Mesodermal cell (in vitro differentiated cells): ENCODE measurements around the gene RNASEL.
A peak's percentile ranks its signal among the peaks of the same experiment; 100 is the strongest.

Source experiments
- H3K27ac ChIP-seq: 2 replicates; pipeline ENCODE4 v1.7.0; 2013; ENCODE audit warnings: mild to moderate bottlenecking, low read depth, low read length, moderate library complexity; ENCODE audit not compliant: severe bottlenecking
- H3K36me3 ChIP-seq: 2 replicates; pipeline ENCODE4 v1.7.1; 2013; ENCODE audit warnings: mild to moderate bottlenecking, low read length, moderate library complexity; ENCODE audit not compliant: control insufficient read depth, insufficient read depth
- H3K4me1 ChIP-seq: one replicate; pipeline ENCODE4 v1.7.1; 2013; ENCODE audit warnings: mild to moderate bottlenecking, low read length; ENCODE audit not compliant: insufficient read depth, control insufficient read depth, poor library complexity, severe bottlenecking
- H3K4me3 ChIP-seq: 2 replicates; pipeline ENCODE4 v1.7.0; 2013; ENCODE audit warnings: low read length, control low read depth, mild to moderate bottlenecking; ENCODE audit not compliant: insufficient read depth, poor library complexity, severe bottlenecking; ENCODE audit errors: extremely low read depth
- H3K9me3 ChIP-seq: 2 replicates; pipeline ENCODE4 v1.7.1; 2013; ENCODE audit warnings: mild to moderate bottlenecking, low read length, moderate library complexity; ENCODE audit not compliant: control insufficient read depth
- WGBS, 2 experiments: methylation state at CpG; one replicate each; pipeline ENCODE4 v1.1.5; 2013; ENCODE audit warnings: missing lambda C conversion rate in 2 of 2; ENCODE audit not compliant: insufficient coverage in 2 of 2; 5-methylcytosine and 5-hydroxymethylcytosine counted together

RNASEL gene

DNA sequence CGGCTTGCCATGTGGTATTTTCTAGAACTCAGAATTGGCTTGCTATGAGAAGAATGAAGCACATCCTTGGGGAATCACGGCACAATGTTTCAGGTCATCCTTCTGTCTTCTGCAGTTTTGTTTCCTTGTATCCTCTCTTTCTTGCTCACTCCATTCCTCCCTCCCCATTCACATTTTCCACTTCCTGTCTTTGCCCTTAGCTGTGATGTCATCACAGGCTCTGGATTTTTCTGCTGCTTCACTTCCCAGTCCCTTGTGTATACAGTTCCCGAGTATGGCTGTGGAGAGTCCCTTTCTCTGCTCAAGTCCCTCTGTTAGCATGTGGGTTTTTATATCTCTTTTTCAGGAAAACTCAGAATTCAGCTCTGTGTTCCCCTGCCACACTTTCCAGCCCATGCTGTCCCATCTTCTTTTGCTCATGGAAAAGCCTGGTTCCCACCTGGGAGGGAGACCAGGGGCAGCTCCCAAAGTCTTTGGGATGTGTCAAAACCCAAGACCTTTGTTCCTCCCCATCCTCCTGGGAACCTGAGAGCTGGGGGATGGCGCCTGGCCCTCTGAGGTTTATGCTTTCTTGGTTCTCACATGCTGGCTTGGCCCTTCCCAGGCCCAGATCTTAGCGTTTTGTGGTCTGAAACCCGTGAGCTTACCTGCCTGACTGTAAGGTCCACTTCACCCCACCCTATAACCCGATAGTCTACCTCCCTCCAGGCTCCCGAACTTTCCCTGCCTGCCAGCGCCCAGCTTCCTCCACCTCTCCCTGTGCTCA is 20.0 kb upstream of the RNASEL start:
- Histone ChIP-seq H3K9me3 (no peaks in the 10 kb centered on the region), H3K4me3 (no peak overlapping the region), H3K36me3 (no peaks in the 10 kb centered on the region), H3K27ac (peak overlapping the region; percentile 34), H3K4me1 (peaks cover 15% of the 10 kb centered on the region)
- 90 to 94% methylated on average over 8 to 9 of the region's 9 CpGs for WGBS, 2 experiments

DNA sequence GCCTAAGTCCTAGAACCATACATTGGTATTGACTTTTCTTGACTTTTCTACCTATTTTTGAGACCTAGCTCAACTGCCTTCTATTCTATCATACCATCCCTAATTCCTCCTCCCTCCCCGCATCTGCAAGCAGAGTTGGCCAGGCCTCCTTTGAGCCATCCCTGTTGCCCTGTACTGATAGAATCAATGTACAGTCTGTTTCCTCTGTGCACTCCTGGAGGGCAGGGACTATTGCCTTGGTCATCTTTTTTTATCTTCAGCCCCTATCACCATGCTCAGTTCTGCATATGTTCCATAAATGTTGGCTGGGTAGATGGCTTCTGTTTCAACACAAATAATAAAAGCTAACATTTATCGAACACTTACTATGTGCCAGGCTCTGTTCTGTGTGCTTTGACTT is 19.2 kb upstream of the RNASEL start:
- no peaks in the 10 kb centered on the region for H3K9me3 ChIP-seq
- H3K36me3 ChIP-seq, result no peaks in the 10 kb centered on the region
- H3K4me3 ChIP-seq, result no peak overlapping the region
- H3K27ac ChIP-seq, result no peak overlapping the region
- peaks cover 15% of the 10 kb centered on the region for H3K4me1 ChIP-seq
- WGBS, 2 experiments, result no CpG with 5 or more reads among the region's 2 CpGs

GRCh38 chr1:182607566-182607965 is 18.5 kb upstream of the RNASEL start:
- WGBS, 2 experiments, result 57 to 80% methylated on average over 1 of the region's 1 CpG
- Histone ChIP-seq H3K36me3 (no peaks in the 10 kb centered on the region), H3K4me3 (no peak overlapping the region), H3K27ac (no peak overlapping the region), H3K4me1 (peaks cover 15% of the 10 kb centered on the region), H3K9me3 (no peaks in the 10 kb centered on the region)

DNA sequence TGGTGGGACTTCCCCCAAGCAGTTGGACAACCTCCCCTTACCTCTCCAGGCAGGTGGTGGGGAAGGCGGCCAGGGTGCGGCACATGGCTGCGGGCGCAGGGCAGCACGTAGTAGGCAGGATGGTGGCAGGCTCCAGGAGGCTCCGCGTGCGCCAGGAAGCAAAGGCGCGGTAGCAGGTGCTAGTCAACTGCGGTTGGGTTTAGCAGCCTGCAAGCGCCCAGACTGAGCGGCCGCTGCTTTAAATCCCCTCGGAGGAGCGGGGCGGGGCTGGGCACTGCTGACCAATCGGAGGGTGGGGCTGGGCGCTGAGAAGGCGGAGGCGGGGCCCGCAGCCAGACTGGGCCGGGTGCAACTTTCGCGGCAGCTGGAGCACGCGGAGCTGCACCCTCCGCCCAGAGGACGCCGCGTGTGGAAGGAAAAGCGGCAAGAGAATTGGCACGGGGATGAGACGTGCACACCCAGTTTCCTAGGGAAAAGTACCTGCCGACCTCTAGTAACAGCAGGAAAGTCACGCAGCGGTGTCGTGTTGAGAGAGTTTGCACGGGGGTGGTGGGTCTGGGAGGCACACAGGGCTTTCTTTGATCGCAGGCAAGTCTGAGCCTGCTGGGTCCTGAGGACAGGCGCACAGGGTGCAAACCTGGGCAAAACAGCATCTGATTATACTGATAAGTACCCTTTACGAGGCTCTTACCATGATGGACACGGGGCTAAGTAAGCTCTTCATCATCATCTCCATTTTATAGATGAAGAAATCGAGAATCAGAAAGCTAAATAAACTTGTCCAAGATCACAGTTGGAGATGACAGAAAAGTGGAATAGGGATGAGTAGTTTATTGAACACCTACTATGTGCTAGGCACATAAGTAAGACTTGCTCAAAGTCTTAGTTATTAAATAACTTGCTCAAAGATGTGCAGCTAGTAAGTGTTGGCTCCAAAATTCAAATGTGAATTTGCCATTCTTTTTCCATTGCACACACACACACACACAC is 15.4 kb upstream of the RNASEL start, which contains the start of gene RGS16:
RGS16 (minus strand) TSS at position 215 of the 990 bp plus-strand sequence; CDS start at position 85, 130 bp downstream.
- peak within 1 kb of the TSS; percentile 27 for H3K4me3 ChIP-seq
- H3K9me3 ChIP-seq, result no peaks in the 10 kb centered on the region
- H3K36me3 ChIP-seq, result peaks cover 3% of the 10 kb centered on the region
- H3K27ac ChIP-seq, result no peak within 1 kb of the TSS
- WGBS, 2 experiments, result 7 to 9% methylated on average over 35 to 36 of the region's 44 CpGs
- peaks cover 13% of the 10 kb centered on the region for H3K4me1 ChIP-seq

DNA sequence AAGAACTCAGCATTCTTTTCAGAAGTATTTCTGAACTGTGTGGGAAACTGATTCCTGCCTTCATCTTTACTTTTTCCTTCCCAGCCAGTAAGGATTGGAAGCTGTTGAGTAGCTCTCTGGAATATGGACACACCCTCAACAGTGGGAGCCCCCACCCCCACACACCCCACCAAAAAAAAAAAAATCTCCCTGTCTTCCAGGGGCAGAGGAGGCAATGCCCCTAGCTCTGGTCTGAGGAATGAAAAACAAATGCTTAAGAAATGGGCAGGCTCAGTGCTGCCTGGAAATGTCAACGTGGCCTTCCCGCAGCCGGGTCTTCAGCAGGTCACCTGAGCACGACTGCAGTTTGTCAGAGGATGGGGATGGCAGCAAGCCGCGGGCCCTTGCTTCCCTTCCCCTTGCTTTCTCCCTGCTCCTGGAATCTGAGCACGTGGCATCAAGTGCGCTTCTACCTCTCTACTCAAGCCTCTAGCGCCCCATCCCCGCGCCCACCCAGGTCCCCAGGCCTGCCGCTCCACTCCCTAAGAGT is 14.7 kb upstream of the RNASEL start:
- Histone ChIP-seq H3K9me3 (no peaks in the 10 kb centered on the region), H3K27ac (no peak overlapping the region), H3K36me3 (peaks cover 3% of the 10 kb centered on the region), H3K4me3 (peak overlapping the region; percentile 27), H3K4me1 (peaks cover 5% of the 10 kb centered on the region)
- 27 to 35% methylated on average over 6 to 12 of the region's 12 CpGs for WGBS, 2 experiments

- peaks cover 3% of the 10 kb centered on the region for H3K36me3 ChIP-seq
- 85 to 88% methylated on average over 8 to 9 of the region's 10 CpGs for WGBS, 2 experiments
- H3K4me1 ChIP-seq, result no peaks in the 10 kb centered on the region
- H3K4me3 ChIP-seq, result peak overlapping the region; percentile 27
- H3K9me3 ChIP-seq, result no peaks in the 10 kb centered on the region
- no peak overlapping the region for H3K27ac ChIP-seq
Observed at GRCh38 chr1:182602935-182603645, 14.0 kb upstream of the RNASEL start.

DNA sequence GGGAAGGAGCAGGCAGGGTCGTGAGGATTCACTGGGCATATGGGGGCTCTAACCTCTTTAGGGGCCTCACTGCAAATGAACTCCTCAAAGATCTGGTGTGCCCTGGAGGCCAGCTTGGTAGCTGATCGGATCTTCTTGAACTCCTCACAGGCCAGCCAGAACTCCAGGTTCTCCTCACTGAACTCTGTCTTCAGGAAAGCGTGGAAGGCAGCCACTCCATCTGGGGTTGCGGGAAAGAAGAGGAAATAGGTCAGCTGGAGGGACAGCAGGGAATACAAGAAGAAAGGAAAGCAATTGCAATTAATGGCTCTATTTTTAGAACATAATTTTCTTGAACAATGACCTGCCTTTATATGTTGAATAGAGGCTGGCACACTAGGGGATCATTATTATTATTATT is 12.9 kb upstream of the RNASEL start:
- Histone ChIP-seq H3K36me3 (peaks cover 3% of the 10 kb centered on the region), H3K4me3 (no peak overlapping the region), H3K4me1 (no peaks in the 10 kb centered on the region), H3K27ac (no peak overlapping the region), H3K9me3 (no peaks in the 10 kb centered on the region)
- 80 to 83% methylated on average over 1 of the region's 4 CpGs for WGBS, 2 experiments

GRCh38 chr1:182601416-182601786 is 12.3 kb upstream of the RNASEL start:
- H3K9me3 ChIP-seq, result no peaks in the 10 kb centered on the region
- no peak overlapping the region for H3K27ac ChIP-seq
- no peak overlapping the region for H3K4me3 ChIP-seq
- WGBS, 2 experiments, result 16 to 29% methylated on average over 4 to 5 of the region's 6 CpGs
- peaks cover 3% of the 10 kb centered on the region for H3K36me3 ChIP-seq
- no peaks in the 10 kb centered on the region for H3K4me1 ChIP-seq

- H3K9me3 ChIP-seq, result no peaks in the 10 kb centered on the region
- H3K4me3 ChIP-seq, result no peak overlapping the region
- no peak overlapping the region for H3K27ac ChIP-seq
- no peaks in the 10 kb centered on the region for H3K4me1 ChIP-seq
- WGBS, 2 experiments, result 67 to 93% methylated on average over 4 of the region's 5 CpGs
- peaks cover 3% of the 10 kb centered on the region for H3K36me3 ChIP-seq
Observed at GRCh38 chr1:182600745-182601415, 11.8 kb upstream of the RNASEL start.
